Measurements from ENCODE around the gene MAN2A1. TPM values are rescaled to one million over a fixed set of nuclear protein-coding genes. Genes with fewer than 3 reads are reported as not detected.

MAN2A1 gene
- total RNA-seq, 1 experiment from 2014 or later, result 78.0 TPM

GRCh38 chr5:109767997-109768396 is 78.3 kb downstream of the MAN2A1 start:
- Histone ChIP-seq H2BK5ac (ENCODE audit: insufficient read length, low read length) (no peak overlapping the region), H2BK12ac (ENCODE audit: insufficient read length, low read depth, low read length) (no peak overlapping the region), H3K23ac (ENCODE audit: insufficient read length, low read depth, low read length) (no peak overlapping the region), H3K23me2 (ENCODE audit: insufficient read length, low read depth, low read length, poor library complexity, severe bottlenecking) (no peaks in the 10 kb centered on the region), H3K4ac (ENCODE audit: low read depth, low read length) (no peak overlapping the region), H3K9ac (ENCODE audit: extremely low read depth, insufficient read length, low read length) (no peak overlapping the region), H3K18ac (ENCODE audit: insufficient read length, low read depth, low read length) (no peak overlapping the region), H2AFZ (ENCODE audit: low read length) (no peak overlapping the region), H3K14ac (ENCODE audit: insufficient read depth, low read length) (no peak overlapping the region), H3K79me2 (ENCODE audit: insufficient read depth, low read length) (no peaks in the 10 kb centered on the region), H4K20me1 (ENCODE audit: control insufficient read depth, insufficient read depth, insufficient read length) (no peaks in the 10 kb centered on the region), H3K27ac (ENCODE audit: insufficient read length, low read depth, low read length) (no peak overlapping the region), H3T11ph (ENCODE audit: low read length) (no peak overlapping the region), H3K4me2 (ENCODE audit: insufficient read depth, insufficient read length, low read length) (no peak overlapping the region), H2AK5ac (ENCODE audit: insufficient read length, low read length) (no peak overlapping the region), H3K9me3 (ENCODE audit: control insufficient read depth, low read depth, low read length) (no peaks in the 10 kb centered on the region), H2BK120ac (ENCODE audit: low read depth, low read length, poor library complexity, severe bottlenecking) (no peak overlapping the region), H4K5ac (ENCODE audit: insufficient read length, low read depth, low read length) (no peak overlapping the region), H3K27me3 (ENCODE audit: insufficient read depth, low read length) (no peaks in the 10 kb centered on the region), H3K56ac (ENCODE audit: insufficient read length, low read depth, low read length) (no peak overlapping the region), H4K8ac (replicated peaks; ENCODE audit: insufficient read length, low read depth, low read length) (no peak overlapping the region), H4K91ac (ENCODE audit: insufficient read length, low read depth, low read length) (no peak overlapping the region), H3K79me1 (ENCODE audit: insufficient read depth, low read depth, low read length, poor library complexity, severe bottlenecking) (no peaks in the 10 kb centered on the region), H3K4me1 (ENCODE audit: insufficient read depth, low read length) (no peaks in the 10 kb centered on the region), H2BK15ac (ENCODE audit: low read depth, low read length) (no peak overlapping the region), H2BK20ac (ENCODE audit: low read depth, low read length, poor library complexity, severe bottlenecking) (no peak overlapping the region)
- Mint-ChIP-seq H3K36me3 (ENCODE audit: insufficient read depth in 1 of 3, low read depth in 3 of 3) (peaks cover 7 to 37% (median 29%) of the 10 kb centered on the region in 3 experiments; a peak in 6 of 7 replicates), H3K4me3 (no peak overlapping the region), H3K4me1 (peaks cover 9 to 14% of the 10 kb centered on the region in 2 experiments), H3K9me3 (no peaks in the 10 kb centered on the region), H3K27me3 (ENCODE audit: low read depth) (no peaks in the 10 kb centered on the region), H3K27ac (no peak overlapping the region)
- no peak for TF ChIP-seq CTCF (conservative IDR thresholded peaks at IDR 0.05)
- no CpG with 5 or more reads among the region's 4 CpGs for WGBS (ENCODE audit: extremely low coverage, insufficient read length, low lambda C conversion rate)
- no peak for DNase-seq

All from H9 (cell line).